GM12878 (cell line): ENCODE results near the gene DHX32. TPM values are rescaled to one million over a fixed set of nuclear protein-coding genes. Genes with fewer than 3 reads are reported as not detected.
"Not testable (repeated sequence)": the region's sequence is repeated elsewhere in the genome, so short reads cannot be mapped to it uniquely, and the experiment has no call there.

Experiments
- ATAC-seq: fragments of 200-7000 bp; cut with Tn5 transposase; 3 replicates; pipeline ENCODE4 v1.9.1; 2020; ENCODE audit warnings: mild to moderate bottlenecking, moderate library complexity
- BruUV-seq: library from RNA; stranded (reverse); fragments of 400-500 nt; replicated peaks from 2 replicates; lab custom pipeline; 2021; lab: Mats Ljungman, UMichigan
- CTCF ChIA-PET: fragments of 300-600 bp; sonication (Branson Sonifier 250); formaldehyde crosslinking; extraction: SDS; loops from one replicate; lab custom pipeline; 2021; ENCODE audit warnings: inconsistent platforms; lab: Yijun Ruan, JAX
- POLR2A ChIA-PET: fragments of 350-600 bp; formaldehyde crosslinking; extraction: SDS; loops from one replicate; lab custom pipeline; 2021; ENCODE audit warnings: inconsistent platforms; lab: Charles Lee
- RAD21 ChIA-PET: fragments of 300-600 bp; sonication (Branson Sonifier 250); formaldehyde crosslinking; loops from one replicate; lab custom pipeline; 2023; ENCODE audit warnings: antibody characterized with exemption; ENCODE audit not compliant: unreplicated experiment; lab: Charles Lee
- SMC1A ChIA-PET: fragments of 300-600 bp; sonication (Branson Sonifier 250); formaldehyde crosslinking; loops from one replicate; lab custom pipeline; 2023; ENCODE audit not compliant: unreplicated experiment, uncharacterized antibody; lab: Charles Lee
- DNase-seq: peaks from one replicate; pipeline ENCODE4 v3.0.0-alpha.2; 2011; ENCODE audit warnings: low read depth, low spot score
- FAIRE-seq: peaks from 3 replicates; lab custom pipeline; 2011; peaks lifted over from hg19 to GRCh38; lab: Jason Lieb, UNC
- H2AFZ ChIP-seq: 2 replicates; pipeline ENCODE4 v1.6.0; 2011; ENCODE audit warnings: low read depth, low read length, control low read depth; ENCODE audit not compliant: control insufficient read depth
- H3K27ac ChIP-seq: 2 replicates; pipeline ENCODE4 v1.5.1; 2011; ENCODE audit warnings: control low read depth; ENCODE audit not compliant: control insufficient read depth, insufficient read depth
- H3K27me3 ChIP-seq, 2 experiments: replicated peaks in 1 of 2; 2 replicates each; pipeline versions ENCODE4 v1.6.0 to v1.6.1; 2011; ENCODE audit warnings: low read length in 1 of 2; ENCODE audit not compliant: control insufficient read depth in 2 of 2, insufficient read depth in 2 of 2
- H3K36me3 ChIP-seq, 2 experiments: 2 replicates each; pipeline ENCODE4 v1.5.1; 2011; ENCODE audit warnings: low read length in 1 of 2; ENCODE audit not compliant: control insufficient read depth in 2 of 2, insufficient read depth in 2 of 2
- H3K4me1 ChIP-seq: 2 replicates; pipeline ENCODE4 v1.6.1; 2011; ENCODE audit warnings: mild to moderate bottlenecking, low read length, moderate library complexity, mixed read lengths; ENCODE audit not compliant: control insufficient read depth, insufficient read depth
- H3K4me2 ChIP-seq: 2 replicates; pipeline ENCODE4 v1.6.0; 2011; ENCODE audit warnings: control low read depth; ENCODE audit not compliant: control insufficient read depth, insufficient read depth
- H3K4me3 ChIP-seq: fragments of 200-600 bp; sonication (generic); 2 replicates; pipeline ENCODE4 v1.5.1; 2016
- H3K79me2 ChIP-seq: 2 replicates; pipeline ENCODE4 v1.6.0; 2011; ENCODE audit warnings: low read length; ENCODE audit not compliant: control insufficient read depth, insufficient read depth
- H3K9ac ChIP-seq: 2 replicates; pipeline ENCODE4 v1.8.0; 2011; ENCODE audit warnings: low read length, control low read depth, mixed read lengths; ENCODE audit not compliant: control insufficient read depth, insufficient read depth
- H3K9me3 ChIP-seq: replicated peaks from 3 replicates; pipeline ENCODE4 v1.5.1; 2011; ENCODE audit warnings: mild to moderate bottlenecking, low read length; ENCODE audit not compliant: control insufficient read depth, insufficient read depth
- H4K20me1 ChIP-seq: 2 replicates; pipeline ENCODE4 v1.6.0; 2011; ENCODE audit not compliant: control insufficient read depth, insufficient read depth
- BHLHE40 ChIP-seq, 2 experiments: fragments of 450-650 bp in 1 of 2; IDR thresholded peaks; 2 replicates each; pipeline ENCODE4 v1.6.1; 2011 to 2017; ENCODE audit warnings: low read depth in 2 of 2, borderline replicate concordance in 1 of 2, improper control_type of control experiment in 1 of 2, low read length in 1 of 2, mild to moderate bottlenecking in 1 of 2
- BMI1 ChIP-seq: fragments of 450-650 bp; IDR thresholded peaks from 2 replicates; pipeline ENCODE4 v1.6.1; 2016; ENCODE audit warnings: mild to moderate bottlenecking, moderate library complexity, borderline replicate concordance
- CREM ChIP-seq: IDR thresholded peaks from 2 replicates; pipeline ENCODE4 v1.6.1; 2014; ENCODE audit warnings: antibody characterized with exemption, low read depth
- IKZF1 ChIP-seq: fragments of 450-650 bp; conservative IDR thresholded peaks from 2 replicates; pipeline ENCODE4 v1.6.1; 2017; ENCODE audit warnings: antibody characterized with exemption, mild to moderate bottlenecking
- IRF3 ChIP-seq: fragments of 450-650 bp; IDR thresholded peaks from 2 replicates; pipeline ENCODE4 v1.6.1; 2014; ENCODE audit warnings: mild to moderate bottlenecking
- LARP7 ChIP-seq: fragments of 450-650 bp; IDR thresholded peaks from 2 replicates; pipeline ENCODE4 v1.6.1; 2017; ENCODE audit warnings: mild to moderate bottlenecking
- MXI1 ChIP-seq: fragments of 150-350 bp; IDR thresholded peaks from 2 replicates; pipeline ENCODE4 v1.6.1; 2011; ENCODE audit warnings: low read depth, mild to moderate bottlenecking, inconsistent platforms, low read length, improper control_type of control experiment
- NKRF ChIP-seq: fragments of 450-650 bp; conservative IDR thresholded peaks from 2 replicates; pipeline ENCODE4 v1.6.1; 2017; ENCODE audit warnings: mild to moderate bottlenecking, moderate library complexity
- NR2F1 ChIP-seq: fragments of 450-650 bp; conservative IDR thresholded peaks from 2 replicates; pipeline ENCODE4 v1.6.1; 2017; ENCODE audit warnings: mild to moderate bottlenecking
- PAX5 ChIP-seq: IDR thresholded peaks from 2 replicates; pipeline ENCODE4 v1.6.1; 2011; ENCODE audit warnings: low read depth, low read length, borderline replicate concordance
- RUNX3 ChIP-seq: IDR thresholded peaks from 2 replicates; pipeline ENCODE4 v1.6.1; 2012; ENCODE audit warnings: low read length, inconsistent platforms
- SIN3A ChIP-seq: IDR thresholded peaks from 2 replicates; pipeline ENCODE4 v1.6.1; 2012; ENCODE audit warnings: low read depth, low read length, improper control_type of control experiment
- ZNF24 ChIP-seq: fragments of 450-650 bp; IDR thresholded peaks from 2 replicates; pipeline ENCODE4 v1.6.1; 2017; ENCODE audit warnings: antibody characterized with exemption, mild to moderate bottlenecking
- WGBS: methylation state at CpG from one replicate; pipeline ENCODE4 v1.1.6; 2016; ENCODE audit warnings: low lambda C conversion rate; ENCODE audit not compliant: insufficient replicate concordance, insufficient coverage; ENCODE audit errors: missing lambda C conversion rate; 5-methylcytosine and 5-hydroxymethylcytosine counted together
- in situ Hi-C: fragments of 300-500 bp; cut with MboI; formaldehyde crosslinking; loops from 9 replicates; pipeline ENCODE4 v1.14.3; 2018; ENCODE audit warnings: mixed read lengths
- intact Hi-C: fragments of 100-400 bp; cut with micrococcal nuclease; formaldehyde crosslinking; loops from one replicate; pipeline ENCODE4 v1.14.2; 2022; ENCODE audit not compliant: unreplicated experiment
- polyA plus RNA-seq, 11 experiments: library from polyadenylated mRNA; depleted of rRNA in 4 of 11; unstranded in 6 of 11; stranded (reverse) in 5 of 11; fragments of >200 nt; fragmentation: Nextera tagmentation in 4 of 11; fragmentation: Illumina TruSeq in 1 of 11; extraction: Ambion mirVana in 4 of 11; extraction: Trizol in 1 of 11; gene quantifications; 1 replicate in 1 of 11; 2 replicates in 10 of 11; pipeline versions ENCODE4 v1.2.1 to v1.2.3, GENCODE V29; 2011 to 2016; ENCODE audit warnings: inconsistent platforms in 2 of 11, missing spikeins in 2 of 11, low read depth in 1 of 11
- total RNA-seq, 4 experiments: library from RNA; depleted of rRNA in 3 of 4; stranded (reverse); fragments of >200 nt in 3 of 4; fragmentation: Illumina TruSeq in 1 of 4; extraction: Trizol in 1 of 4; gene quantifications; 2 replicates each; pipeline versions ENCODE4 v1.2.1 to v1.2.3, GENCODE V29; 2013 to 2021

Gene DHX32
- total and polyA plus RNA-seq, 10 of the 15 experiments (the other 5 are each of a cell fraction or from before 2014, with no cell fraction given), result 5.4 to 21.0 (median 16.0) TPM

- H3K27ac ChIP-seq, DNase-seq, H3K27me3 ChIP-seq, POLR2A ChIA-PET, ATAC-seq, CTCF ChIA-PET, H3K79me2 ChIP-seq, H3K4me2 ChIP-seq, intact Hi-C loops, RAD21 ChIA-PET, BruUV-seq, H4K20me1 ChIP-seq, FAIRE-seq, H3K9ac ChIP-seq, H3K4me1 ChIP-seq, H3K36me3 ChIP-seq, H2AFZ ChIP-seq, SMC1A ChIA-PET, in situ Hi-C loops, H3K9me3 ChIP-seq: not testable (repeated sequence)
- H3K4me3 ChIP-seq, result peak overlapping the region; percentile 79; the same call in 1 of the 2 replicates
- 2% methylated on average over 4 of the region's 4 CpGs for WGBS
Measured at GRCh38 chr10:125897317-125897716, 16.2 kb upstream of the DHX32 start.

- SMC1A ChIA-PET, POLR2A ChIA-PET, RAD21 ChIA-PET, H3K79me2 ChIP-seq, H3K27me3 ChIP-seq, BruUV-seq, H3K9me3 ChIP-seq, FAIRE-seq, CTCF ChIA-PET, H3K4me1 ChIP-seq, H4K20me1 ChIP-seq, intact Hi-C loops, H3K36me3 ChIP-seq, in situ Hi-C loops: not testable (repeated sequence)
- H2AFZ ChIP-seq, result peak within 1 kb of the TSS; percentile 62
- DNase-seq, result peak; percentile 27
- WGBS, result 32% methylated on average over 96 of the region's 106 CpGs
- H3K27ac ChIP-seq, result peak within 1 kb of the TSS; percentile 42
- H3K9ac ChIP-seq, result peak within 1 kb of the TSS; percentile 74; the same call in 1 of the 2 replicates
- ATAC-seq, result peak; percentile 90
- H3K4me2 ChIP-seq, result peak within 1 kb of the TSS; percentile 12
- peak within 1 kb of the TSS; percentile 79 for H3K4me3 ChIP-seq
- TF ChIP-seq SIN3A (peak; percentile 87), RUNX3 (peak; percentile 44), IRF3 (peak; percentile 5; the same call in 1 of the 2 replicates), CREM (peak; percentile 19; the same call in 1 of the 2 replicates), BHLHE40 (IDR thresholded peaks at IDR 0.05; ENCODE audit: borderline replicate concordance in 1 of 2, low read depth in 2 of 2, low read length in 1 of 2) (peak in 1 of 2 experiments; percentile 59; a peak in 1 of 4 replicates), BMI1 (peak; percentile 96), NR2F1 (0 out of 2 replicates have a peak, but pooled peaks have one; percentile 54), NKRF (peak; percentile 95), LARP7 (peak; percentile 68), PAX5 (peak; percentile 50; the same call in 1 of the 2 replicates), IKZF1 (peak; percentile 90), ZNF24 (0 out of 2 replicates have a peak, but pooled peaks have one; percentile 25), MXI1 (peak; percentile 78)
Measured at GRCh38 chr10:125896088-125896934, 15.2 kb upstream of the DHX32 start, which contains the start of gene FANK1. TSS of gene FANK1 (plus strand) at chr10:125896564. CDS start at chr10:125896643, 79 bp downstream.
